HG03103 (cell line): ENCODE data around the gene CRAMP1.
"Not testable (repeated sequence)": the region's sequence is repeated elsewhere in the genome, so short reads cannot be mapped to it uniquely, and the experiment has no call there.

Experiments
- ATAC-seq: cut with Tn5 transposase; IDR thresholded peaks from one replicate; pipeline ENCODE4 v1.9.1; 2021; ENCODE audit warnings: low read depth; ENCODE audit not compliant: unreplicated experiment

Gene CRAMP1

GRCh38 chr16:1612320-1613111 lies at the start of gene CRAMP1:
CRAMP1 (plus strand) TSS chr16:1612360; CDS start chr16:1614640, 2,280 bp downstream.
- ATAC-seq = no peak

- no peak for ATAC-seq
Measured at GRCh38 chr16:1563786-1564185, 48.4 kb upstream of the CRAMP1 start.

DNA sequence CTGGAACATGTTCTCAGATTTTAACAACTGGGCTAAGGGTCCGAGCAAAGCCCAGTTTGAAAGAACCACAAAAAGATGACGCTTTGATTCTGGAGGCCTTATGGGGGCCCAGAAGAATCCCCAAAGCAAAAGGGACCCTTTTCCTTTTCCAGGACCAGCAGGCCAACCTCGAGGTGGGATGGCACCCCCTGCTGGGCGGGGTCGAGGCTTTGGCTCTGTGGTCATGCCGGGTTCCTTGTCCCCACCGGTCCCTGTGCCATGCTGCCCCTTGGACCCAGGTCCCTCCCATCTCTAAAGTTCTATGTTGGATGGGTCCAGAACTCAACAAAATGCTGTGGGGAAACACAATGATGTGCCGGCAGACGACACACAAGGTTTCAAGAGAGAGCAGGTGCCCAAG lies 47.8 kb upstream of the CRAMP1 start:
- ATAC-seq = no peak

- ATAC-seq = no peak
Measured at GRCh38 chr16:1565083-1565805, 46.9 kb upstream of the CRAMP1 start.

GRCh38 chr16:1567988-1568387 lies 44.2 kb upstream of the CRAMP1 start:
- ATAC-seq = no peak

DNA sequence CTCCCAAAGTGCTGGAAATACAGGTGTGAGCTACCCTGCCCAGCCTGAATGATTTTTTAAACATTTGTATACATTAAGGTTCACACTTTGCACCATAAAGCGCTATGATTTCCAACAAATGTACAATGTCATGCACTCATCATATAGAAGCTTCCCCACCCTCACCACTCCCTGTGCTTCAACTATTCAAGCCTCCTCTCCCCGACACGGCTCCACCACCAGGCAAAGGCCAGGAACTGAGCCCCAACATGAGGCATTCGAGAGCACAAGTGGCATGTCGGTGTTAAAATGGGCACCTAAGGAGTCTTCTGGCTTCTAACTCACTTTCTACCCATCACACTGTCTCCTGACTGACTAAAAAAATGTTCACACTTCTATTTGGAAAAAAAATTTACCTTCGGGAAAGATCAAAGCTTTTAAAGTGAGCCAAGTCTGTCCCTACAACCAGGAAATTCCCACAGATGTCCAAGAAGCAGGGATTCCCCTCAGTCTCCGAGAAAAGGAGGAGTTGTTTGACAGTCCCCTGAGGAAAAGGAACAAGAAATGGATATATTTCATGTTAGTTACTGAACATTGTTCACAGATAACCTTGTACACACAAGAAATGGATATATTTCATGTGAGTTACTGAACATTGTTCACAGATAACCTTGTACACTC lies 41.0 kb upstream of the CRAMP1 start:
- no peak for ATAC-seq

GRCh38 chr16:1572673-1573072 lies 39.5 kb upstream of the CRAMP1 start:
- no peak for ATAC-seq

DNA sequence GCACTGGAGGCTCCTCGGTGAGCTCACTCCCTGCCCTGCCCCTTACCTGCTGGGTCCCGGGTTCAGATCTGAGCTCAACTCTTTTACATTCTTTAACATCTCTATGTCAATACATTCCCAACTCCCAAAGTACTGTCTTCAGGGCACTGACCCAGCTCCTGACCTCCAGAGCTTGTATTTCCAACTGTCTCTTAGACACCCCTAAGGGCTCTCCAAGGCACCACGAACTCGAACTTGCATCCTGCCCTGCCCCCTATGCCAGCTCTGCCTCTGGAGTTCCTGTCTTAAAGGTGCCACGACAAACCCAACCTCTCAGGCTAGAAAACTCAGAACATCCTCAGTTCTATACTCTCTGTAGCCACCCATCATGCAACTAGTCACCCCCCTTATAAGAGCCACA lies 38.9 kb upstream of the CRAMP1 start:
- ATAC-seq = no peak

GRCh38 chr16:1575578-1575977 lies 36.6 kb upstream of the CRAMP1 start:
- ATAC-seq = no peak

DNA sequence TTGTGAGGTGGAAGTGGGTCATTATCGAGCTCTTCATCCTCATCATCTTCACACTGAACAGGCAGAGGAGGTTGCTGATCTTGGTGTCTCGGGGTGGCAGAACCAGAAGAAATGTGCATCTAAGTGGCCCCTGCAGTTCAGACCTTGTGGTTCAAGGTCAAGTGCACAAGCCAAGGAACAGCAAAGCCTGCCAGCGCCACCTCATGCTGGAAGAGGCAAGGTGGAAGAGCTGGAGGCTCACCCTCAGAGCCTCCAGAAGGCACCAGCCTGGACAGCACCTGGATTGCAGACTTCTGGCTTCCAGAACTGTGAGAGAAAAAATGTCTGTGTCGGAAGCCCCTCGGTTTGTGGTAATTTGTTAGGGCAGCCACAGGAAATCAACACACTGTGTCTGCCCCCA lies 32.9 kb upstream of the CRAMP1 start:
- ATAC-seq = no peak

GRCh38 chr16:1580256-1580655 lies 31.9 kb upstream of the CRAMP1 start:
- no peak for ATAC-seq

DNA sequence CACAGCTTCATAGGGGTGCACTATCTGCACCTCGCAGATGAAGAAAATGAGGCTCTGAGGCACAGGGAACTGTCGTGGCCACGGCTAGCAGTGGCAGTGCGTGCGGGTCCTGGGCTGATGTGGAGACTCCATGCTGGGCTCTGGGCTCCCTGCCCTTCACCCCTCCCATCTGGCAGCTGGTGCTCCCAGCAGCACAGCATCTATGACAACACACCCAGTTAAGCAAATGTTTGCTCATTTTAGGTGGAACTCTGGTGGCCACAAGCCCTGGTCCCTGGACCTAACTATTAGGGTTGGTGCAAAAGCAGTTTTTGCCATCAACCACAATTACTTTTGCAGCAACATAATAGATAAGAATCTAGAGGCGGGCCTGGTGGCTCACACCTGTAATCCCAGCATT lies 31.2 kb upstream of the CRAMP1 start:
- ATAC-seq = no peak

DNA sequence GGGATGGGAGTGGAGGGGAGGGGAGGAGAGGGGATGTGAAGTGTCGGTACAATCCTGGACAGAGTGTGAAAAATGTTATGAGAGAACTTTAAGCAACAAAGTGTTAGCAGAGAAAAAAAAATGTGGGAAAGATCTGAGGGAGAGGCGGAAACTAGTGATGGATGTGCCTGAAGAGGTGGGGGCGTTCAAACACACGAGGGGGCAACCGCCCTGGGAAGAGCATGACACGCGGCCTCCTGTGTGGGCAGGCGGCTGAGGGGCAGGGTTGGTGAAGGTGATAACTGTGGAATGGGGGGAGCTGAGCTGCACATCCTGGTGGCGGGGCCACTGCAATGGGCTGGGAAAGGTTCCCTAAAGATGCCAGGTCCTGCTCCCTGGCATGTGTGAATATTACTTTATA lies 30.4 kb upstream of the CRAMP1 start:
- ATAC-seq = no peak

DNA sequence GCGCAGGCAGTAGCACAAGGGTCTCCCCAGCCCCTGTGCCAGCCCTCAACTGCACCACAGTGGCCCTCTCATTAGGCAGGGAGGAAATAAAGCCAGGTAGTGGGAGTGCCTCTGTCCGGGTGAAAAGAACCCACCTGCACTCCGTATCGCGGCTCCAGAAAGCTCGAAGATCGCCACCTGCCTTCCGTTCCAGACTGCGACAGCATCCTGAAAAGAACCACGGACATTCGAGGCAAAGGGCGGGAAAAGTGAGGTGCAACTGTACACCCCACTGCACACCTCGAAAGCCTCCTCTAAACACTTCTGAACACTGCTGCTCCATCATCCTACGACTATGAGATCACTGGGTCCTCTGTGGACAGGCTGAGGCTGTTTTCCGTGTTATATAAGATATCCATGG lies 29.0 kb upstream of the CRAMP1 start:
- ATAC-seq = no peak

- no peak for ATAC-seq
Measured at GRCh38 chr16:1584926-1585484, 27.2 kb upstream of the CRAMP1 start.

- ATAC-seq = no peak
Measured at GRCh38 chr16:1590366-1590765, 21.8 kb upstream of the CRAMP1 start.

DNA sequence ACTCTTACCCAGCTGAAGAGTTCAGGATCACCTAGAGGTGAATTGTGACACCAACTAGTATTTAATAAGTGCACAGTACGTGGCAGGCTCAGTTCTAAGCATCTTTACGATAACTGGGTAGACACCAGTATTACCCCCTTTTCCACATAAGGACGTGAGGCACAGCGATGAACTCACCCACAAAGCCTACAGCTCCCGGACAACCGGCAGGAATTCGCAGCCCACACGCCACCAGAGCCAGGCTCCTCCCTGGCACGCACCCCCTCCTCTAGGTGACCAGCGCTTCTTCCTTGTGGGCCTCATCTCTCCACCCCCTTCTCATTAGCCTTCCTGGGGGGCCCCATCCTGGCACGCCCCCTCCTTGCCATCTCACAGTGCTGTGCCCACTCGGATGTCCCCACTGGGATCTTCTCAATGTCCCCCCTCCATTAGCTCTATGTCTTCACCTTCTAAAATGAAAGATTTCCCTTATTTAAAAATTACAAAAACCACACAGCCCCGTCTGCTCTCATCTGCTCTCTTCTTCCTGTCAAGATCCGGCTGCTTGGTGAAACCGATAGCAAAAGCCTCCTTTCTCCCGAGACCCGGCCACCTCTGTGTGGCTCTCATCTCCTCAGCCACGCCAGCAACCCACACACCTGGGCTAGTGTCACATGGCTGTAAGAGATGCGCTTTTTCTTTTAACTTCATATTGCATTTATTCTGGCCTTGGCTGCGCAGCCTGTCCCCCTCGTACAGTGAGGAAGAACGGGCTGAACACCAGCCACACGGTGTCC lies 21.0 kb upstream of the CRAMP1 start:
- no peak for ATAC-seq

- no peak for ATAC-seq
Measured at GRCh38 chr16:1592446-1592845, 19.7 kb upstream of the CRAMP1 start.

GRCh38 chr16:1595511-1595910 lies 16.6 kb upstream of the CRAMP1 start:
- ATAC-seq = not testable (repeated sequence)

- ATAC-seq = no peak
Measured at GRCh38 chr16:1596516-1596915, 15.6 kb upstream of the CRAMP1 start.
